Mucosa of descending colon (tissue), 3 donors: ENCODE results near the gene DNAH8. TPM values are rescaled to one million over a fixed set of nuclear protein-coding genes. Genes with fewer than 3 reads are reported as not detected.

Experiments
- ATAC-seq: fragments of 200-7000 bp; cut with Tn5 transposase; one replicate; pipeline ENCODE4 v1.9.1; 2020; ENCODE audit warnings: mild to moderate bottlenecking, moderate library complexity
- DNase-seq, 3 donors: peaks; one replicate each; pipeline ENCODE4 v3.0.0-alpha.2; 2020
- H3K36me3 ChIP-seq: fragments of 200-600 bp; one replicate; pipeline ENCODE4 v1.8.0; 2021; ENCODE audit warnings: low read depth, mild to moderate bottlenecking
- H3K4me1 ChIP-seq: fragments of 200-600 bp; one replicate; pipeline ENCODE4 v1.8.0; 2021; ENCODE audit warnings: low read depth, mild to moderate bottlenecking
- H3K4me3 ChIP-seq: fragments of 200-600 bp; one replicate; pipeline ENCODE4 v1.8.0; 2021; ENCODE audit warnings: mild to moderate bottlenecking
- H3K9me3 ChIP-seq: fragments of 200-600 bp; one replicate; pipeline ENCODE4 v1.8.0; 2021; ENCODE audit warnings: mild to moderate bottlenecking
- intact Hi-C, 2 donors: fragments of 100-400 bp; cut with DNase I in 1 of 2; cut with micrococcal nuclease in 1 of 2; formaldehyde crosslinking; loops; one replicate each; pipeline versions ENCODE4 v1.11.0 to v1.11.1; 2022; cut with DNase I, micrococcal nuclease
- total RNA-seq, 3 donors: library from RNA; stranded (reverse); fragmentation: NEBNext Ultra II Directional in 2 of 3; extraction: Animal tissue kit (Norgen Biotek cat#: 25700) in 2 of 3; gene quantifications; one replicate each; pipeline versions ENCODE4 v1.2.1 to v1.2.4, GENCODE V29; 2021 to 2023
- TF ChIP-seq, protein P1 (sequence below): fragments of 200-600 bp; IDR thresholded peaks from one replicate; pipeline ENCODE4 v1.8.0; 2022; ENCODE audit warnings: antibody characterized with exemption, mild to moderate bottlenecking
- donor health status: DM: no; HTN: no; CAD: no; lungs with moderate emphysema.
- donor health status: DM: no; HTN: no; CAD: no.
- donor health status: DM: no; HTN: yes; CAD: no.

The DNAH8 gene
- total RNA-seq, 3 donors from 2014 or later = 0.03 TPM; not detected in 1

- TF ChIP-seq, protein P1, sequence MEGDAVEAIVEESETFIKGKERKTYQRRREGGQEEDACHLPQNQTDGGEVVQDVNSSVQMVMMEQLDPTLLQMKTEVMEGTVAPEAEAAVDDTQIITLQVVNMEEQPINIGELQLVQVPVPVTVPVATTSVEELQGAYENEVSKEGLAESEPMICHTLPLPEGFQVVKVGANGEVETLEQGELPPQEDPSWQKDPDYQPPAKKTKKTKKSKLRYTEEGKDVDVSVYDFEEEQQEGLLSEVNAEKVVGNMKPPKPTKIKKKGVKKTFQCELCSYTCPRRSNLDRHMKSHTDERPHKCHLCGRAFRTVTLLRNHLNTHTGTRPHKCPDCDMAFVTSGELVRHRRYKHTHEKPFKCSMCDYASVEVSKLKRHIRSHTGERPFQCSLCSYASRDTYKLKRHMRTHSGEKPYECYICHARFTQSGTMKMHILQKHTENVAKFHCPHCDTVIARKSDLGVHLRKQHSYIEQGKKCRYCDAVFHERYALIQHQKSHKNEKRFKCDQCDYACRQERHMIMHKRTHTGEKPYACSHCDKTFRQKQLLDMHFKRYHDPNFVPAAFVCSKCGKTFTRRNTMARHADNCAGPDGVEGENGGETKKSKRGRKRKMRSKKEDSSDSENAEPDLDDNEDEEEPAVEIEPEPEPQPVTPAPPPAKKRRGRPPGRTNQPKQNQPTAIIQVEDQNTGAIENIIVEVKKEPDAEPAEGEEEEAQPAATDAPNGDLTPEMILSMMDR = no peak
- H3K4me1 ChIP-seq = no peaks in the 10 kb centered on the region
- intact Hi-C loops = no loop called here
- ATAC-seq (no peak), DNase-seq (no peak)
- H3K36me3 ChIP-seq = no peaks in the 10 kb centered on the region
- no peaks in the 10 kb centered on the region for H3K9me3 ChIP-seq
- H3K4me3 ChIP-seq = no peak overlapping the region
Observed at GRCh38 chr6:38730140-38730862, 15.2 kb downstream of the DNAH8 start.

GRCh38 chr6:38736951-38737350, 21.8 kb downstream of the DNAH8 start:
- Histone ChIP-seq H3K4me1 (no peaks in the 10 kb centered on the region), H3K9me3 (no peaks in the 10 kb centered on the region), H3K36me3 (no peaks in the 10 kb centered on the region), H3K4me3 (no peak overlapping the region)
- DNase-seq = no peak
- intact Hi-C loops = no loop called here
- no peak for ATAC-seq
- TF ChIP-seq, protein P1 = no peak

GRCh38 chr6:38738261-38738660, 23.1 kb downstream of the DNAH8 start:
- ATAC-seq (no peak), DNase-seq (no peak)
- Histone ChIP-seq H3K36me3 (no peaks in the 10 kb centered on the region), H3K9me3 (no peaks in the 10 kb centered on the region), H3K4me1 (no peaks in the 10 kb centered on the region), H3K4me3 (no peak overlapping the region)
- TF ChIP-seq, protein P1 = no peak
- intact Hi-C loops = no loop called here

GRCh38 chr6:38739532-38739931, 24.4 kb downstream of the DNAH8 start:
- DNase-seq (no peak), ATAC-seq (no peak)
- no peaks in the 10 kb centered on the region for H3K36me3 ChIP-seq
- no peak overlapping the region for H3K4me3 ChIP-seq
- no peaks in the 10 kb centered on the region for H3K9me3 ChIP-seq
- TF ChIP-seq, protein P1 = no peak
- H3K4me1 ChIP-seq = no peaks in the 10 kb centered on the region
- intact Hi-C loops = no loop called here

DNA sequence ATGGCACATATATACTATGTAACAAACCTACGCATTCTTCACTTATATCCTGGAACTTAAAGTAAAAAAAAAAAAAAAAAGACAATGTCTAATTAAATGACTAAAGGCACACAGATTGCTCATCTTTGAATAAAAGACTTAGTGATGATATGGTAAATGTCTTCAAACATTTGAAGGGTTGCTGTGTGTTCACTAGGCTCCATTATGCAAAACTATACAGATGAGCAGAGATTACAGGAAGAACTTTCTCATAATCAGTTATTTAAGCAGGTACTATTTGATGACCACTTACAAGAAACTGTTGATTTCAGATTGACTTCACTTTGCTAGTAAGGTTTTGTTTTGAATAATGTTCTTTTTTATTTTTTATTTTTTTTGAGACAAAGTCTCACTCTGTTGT, 34.4 kb downstream of the DNAH8 start:
- DNase-seq (no peak), ATAC-seq (no peak)
- TF ChIP-seq, protein P1 = no peak
- H3K9me3 ChIP-seq = no peaks in the 10 kb centered on the region
- H3K36me3 ChIP-seq = no peaks in the 10 kb centered on the region
- intact Hi-C loops = no loop called here
- no peak overlapping the region for H3K4me3 ChIP-seq
- H3K4me1 ChIP-seq = no peaks in the 10 kb centered on the region
